Stimulated activated CD4-positive, alpha-beta T cell treated with anti-CD3 and anti-CD28 coated beads, Interleukin-12 subunit alpha, Interleukin-12 subunit beta, amount 100 ng/mL, for 48 hours (primary cell): Measurements from ENCODE around the gene C20orf202.
"Not testable (repeated sequence)": the region's sequence is repeated elsewhere in the genome, so short reads cannot be mapped to it uniquely, and the experiment has no call there.

Experiments
- DNase-seq, 3 donors: peaks; one replicate each; pipeline ENCODE4 v3.0.0-alpha.2; 2020; ENCODE audit warnings: low read depth in 2 of 3, low spot score in 1 of 3

C20orf202 gene

DNA sequence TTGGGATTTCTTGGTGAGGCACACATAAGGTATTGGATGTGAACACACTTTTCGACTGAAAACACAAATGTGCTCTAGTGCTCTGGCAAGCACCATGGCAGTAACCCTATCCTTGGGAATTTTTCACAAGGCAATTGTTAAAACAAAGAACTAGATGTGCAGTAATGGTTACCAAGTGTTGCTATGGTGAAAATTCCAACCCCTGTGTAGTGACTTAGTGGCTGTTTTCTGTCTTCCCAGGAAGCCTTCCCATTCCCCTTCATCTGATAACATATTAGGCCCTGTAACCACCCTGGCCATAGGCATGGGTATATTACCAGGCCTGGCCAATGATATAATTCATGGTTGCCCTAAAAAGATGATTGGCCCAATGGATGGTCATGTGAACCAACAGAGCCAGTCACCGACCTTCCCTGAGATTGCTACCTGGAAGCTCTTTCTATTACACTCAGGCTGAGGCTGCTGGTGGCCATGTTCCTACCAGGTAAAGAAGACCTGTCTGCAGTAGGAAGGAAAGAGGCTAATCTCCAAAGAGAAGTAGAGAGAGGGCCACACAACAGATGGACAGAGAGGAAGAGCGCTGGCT, 4.1 kb downstream of the C20orf202 start:
- DNase-seq = no peak

GRCh38 chr20:1209447-1210387, 6.5 kb downstream of the C20orf202 start:
- no peak for DNase-seq

DNA sequence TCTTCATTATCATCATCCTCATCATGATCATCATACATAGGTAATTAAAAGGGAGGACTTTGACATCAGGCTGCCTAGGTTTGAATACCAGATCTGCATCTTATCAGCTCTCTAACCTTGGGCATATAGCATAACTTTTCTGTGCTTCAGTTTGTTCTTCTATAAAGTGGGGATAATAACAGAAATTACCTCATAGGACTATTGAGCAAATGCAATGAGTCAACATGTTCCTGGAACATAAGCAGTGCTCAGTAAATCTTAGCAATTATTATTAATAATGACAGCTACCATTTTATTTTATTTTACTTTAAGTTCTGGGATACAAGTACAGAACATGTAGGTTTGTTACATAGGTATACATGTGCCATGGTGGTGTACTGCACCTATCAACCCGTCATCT, 7.2 kb downstream of the C20orf202 start:
- no peak for DNase-seq

DNA sequence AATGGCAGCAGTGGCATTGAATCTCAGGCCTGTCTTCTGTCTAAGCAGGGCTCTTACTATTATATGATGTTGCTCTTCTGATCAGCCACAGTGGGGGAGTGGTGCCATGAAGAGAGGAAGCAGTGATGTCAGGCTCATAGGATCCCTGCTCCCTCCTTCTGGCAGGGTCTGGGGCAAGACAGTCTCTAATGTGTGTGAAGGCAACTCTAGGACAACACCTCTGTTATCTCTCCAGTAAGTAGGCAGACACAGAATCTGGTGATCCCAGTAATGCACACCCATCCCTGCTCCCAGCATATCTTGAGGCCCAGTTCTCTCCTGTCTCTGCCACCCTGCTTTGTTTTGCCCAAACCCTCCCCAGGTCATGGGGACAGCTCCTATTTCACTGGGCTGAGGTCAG, 8.8 kb downstream of the C20orf202 start:
- DNase-seq = no peak

- peak; percentile 59 to 69 (median 59) for DNase-seq
These were observed 9.5 kb downstream of the C20orf202 start for GRCh38 chr20:1212607-1213396.

DNA sequence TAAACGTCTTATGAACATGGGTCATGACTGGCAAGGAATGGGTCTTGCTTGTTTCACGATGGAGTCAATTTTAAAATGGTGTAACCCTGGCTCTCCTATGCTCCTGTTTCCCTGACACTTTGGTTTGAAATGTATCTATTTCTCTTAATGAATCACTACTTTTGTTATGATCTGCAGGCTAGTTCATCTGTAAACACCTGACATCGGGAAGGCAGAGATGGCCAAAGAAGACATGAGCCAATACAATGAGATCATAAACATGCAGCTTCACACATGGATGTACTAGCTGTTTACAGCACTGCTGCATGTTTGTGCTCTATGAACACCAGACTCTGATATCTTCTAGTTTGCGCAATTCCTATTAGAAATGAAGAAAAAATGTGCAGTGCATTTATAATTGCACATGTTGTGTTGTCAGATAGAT, 11.6 kb downstream of the C20orf202 start:
- no peak for DNase-seq

DNA sequence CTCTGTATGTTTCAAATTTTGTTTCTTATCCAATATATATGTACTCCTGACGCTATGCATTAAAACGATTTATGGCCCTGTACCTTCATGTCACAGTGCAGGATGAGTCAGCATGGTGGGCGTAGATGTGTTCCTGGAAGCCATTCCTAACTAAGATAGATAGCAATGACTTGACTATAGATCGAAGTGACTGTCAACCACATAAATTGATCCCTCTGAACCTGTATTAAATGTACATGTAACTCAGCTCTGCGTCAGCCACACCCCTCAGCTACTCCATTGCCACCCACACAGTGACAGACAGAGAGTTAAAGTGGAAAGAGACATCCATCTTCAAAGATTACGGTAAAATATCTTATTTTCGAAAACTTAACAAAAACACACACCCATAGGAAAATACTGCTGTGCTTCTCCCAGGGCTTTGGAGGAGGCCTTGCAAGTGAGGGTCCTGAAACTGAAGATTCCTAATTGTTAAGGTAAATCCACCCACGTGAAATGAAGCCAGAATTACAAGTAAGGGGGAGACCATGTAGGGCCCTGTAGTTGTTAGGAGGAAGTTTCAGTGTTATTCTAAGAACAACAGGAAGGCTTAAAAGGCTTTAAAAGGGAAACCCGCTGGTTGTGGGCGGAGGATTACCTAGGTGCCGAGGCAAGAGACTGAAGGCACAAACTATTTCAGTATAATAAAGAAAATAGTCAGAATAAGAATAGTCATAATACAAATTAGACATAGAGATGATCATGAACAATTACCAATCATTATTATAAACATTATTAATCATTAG, 12.3 kb downstream of the C20orf202 start:
- DNase-seq = peak; percentile 55 to 68 (median 65)

- DNase-seq = not testable (repeated sequence)
These were observed 13.5 kb downstream of the C20orf202 start for GRCh38 chr20:1216527-1217427.

GRCh38 chr20:1222750-1223149, 19.5 kb downstream of the C20orf202 start:
- DNase-seq = not testable (repeated sequence)

DNA sequence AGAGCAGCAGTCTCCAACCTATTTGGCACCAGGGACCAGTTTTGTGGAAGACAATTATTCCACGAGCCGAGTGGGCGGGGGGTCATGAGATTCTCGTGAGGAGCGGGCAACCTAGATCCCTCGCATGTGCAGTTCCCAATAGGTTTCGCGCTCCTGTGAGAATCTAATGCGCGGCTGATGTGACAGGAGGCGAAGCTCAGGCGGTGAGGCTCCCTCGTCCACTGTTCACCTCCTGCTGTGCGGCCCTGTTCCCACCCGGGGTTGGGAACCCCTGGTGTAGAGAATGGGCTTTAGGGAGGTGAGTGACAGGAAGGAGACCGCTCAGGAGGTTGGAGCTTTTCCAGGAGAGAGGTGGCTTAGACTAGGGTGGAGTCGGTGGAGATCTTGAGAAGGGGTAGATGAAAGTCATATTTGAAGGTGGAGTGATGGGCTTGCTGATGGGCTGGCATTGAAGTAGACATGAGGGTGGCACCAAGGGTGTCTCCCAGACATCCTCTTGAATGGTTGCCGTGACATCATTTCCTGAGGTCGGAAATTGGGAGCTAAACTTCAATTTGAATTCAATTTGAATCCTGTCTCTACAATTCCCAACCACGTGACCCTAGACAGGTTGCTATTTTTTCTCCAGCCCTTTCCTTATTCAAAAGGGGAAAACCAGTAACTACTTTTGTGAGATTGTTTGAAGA, 21.1 kb downstream of the C20orf202 start:
- no peak for DNase-seq

DNA sequence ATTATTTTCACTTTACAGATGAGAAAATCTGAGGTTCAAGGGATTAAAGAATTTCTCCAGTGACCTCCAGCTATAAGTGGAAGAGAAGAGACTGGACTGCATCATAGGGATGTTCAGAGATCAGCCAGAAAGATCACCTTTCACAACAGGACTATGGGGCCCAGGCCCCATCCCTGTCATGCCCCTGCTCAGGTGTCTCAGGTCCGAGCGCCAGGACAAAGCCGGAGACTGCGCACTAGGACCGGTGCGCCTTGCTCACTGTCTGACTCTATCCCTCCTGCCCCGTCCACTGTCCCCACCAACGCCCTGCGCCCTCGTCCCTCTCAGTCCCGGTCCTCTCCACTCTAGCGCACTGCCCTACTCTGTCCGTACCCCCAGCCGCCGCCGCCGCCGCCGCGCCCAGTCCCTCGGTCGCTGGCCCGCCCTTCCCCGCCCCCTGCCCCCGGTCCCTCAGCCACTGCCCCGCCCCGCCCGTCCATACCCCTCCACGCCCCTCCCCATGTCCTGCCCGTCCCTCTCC, 22.1 kb downstream of the C20orf202 start:
- no peak for DNase-seq

DNA sequence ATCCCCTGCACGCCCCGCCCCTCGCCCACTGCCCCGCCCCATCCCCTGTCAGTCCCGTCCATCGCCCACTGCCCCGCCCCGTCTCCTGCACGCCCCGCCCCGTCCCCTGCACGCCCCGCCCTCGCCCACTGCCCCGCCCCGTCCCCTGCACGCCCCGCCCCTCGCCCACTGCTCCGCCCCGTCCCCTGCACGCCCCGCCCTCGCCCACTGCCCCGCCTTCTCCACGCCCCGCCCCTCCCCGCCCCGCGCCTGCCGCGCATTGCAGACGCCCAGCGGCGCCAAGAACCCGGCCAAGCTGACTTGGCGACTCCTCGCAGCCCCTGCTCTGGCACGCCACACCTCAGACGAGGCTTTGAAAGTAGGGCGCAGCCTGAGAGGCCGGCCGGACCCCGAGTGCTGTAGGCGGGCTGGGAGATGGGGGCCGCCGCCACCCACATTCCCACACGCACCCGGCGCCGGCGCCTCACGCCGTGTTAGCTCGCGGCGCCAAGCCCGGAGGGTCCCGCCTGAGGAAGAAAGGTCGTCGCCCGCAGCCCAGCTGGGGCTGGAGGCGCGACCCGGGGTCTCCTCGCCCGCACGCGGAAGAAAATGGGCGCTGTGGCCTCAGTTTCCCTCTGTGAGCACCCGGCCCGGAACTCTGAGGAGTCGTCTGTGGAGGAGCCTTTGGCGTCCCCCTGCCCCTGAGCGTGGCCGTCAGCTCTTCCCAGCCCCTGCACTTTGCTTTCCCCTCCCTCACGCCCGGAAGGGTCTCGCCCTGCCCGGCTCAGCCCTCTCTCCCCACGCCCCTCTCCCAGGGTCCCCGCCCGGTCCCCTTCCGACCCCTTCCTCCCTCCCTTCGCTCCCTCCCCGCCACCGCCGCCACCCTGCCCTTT, 22.8 kb downstream of the C20orf202 start, which contains the start of gene RAD21L1:
RAD21L1 (plus strand) TSS at position 262 of the 872 bp plus-strand sequence. CDS start 2,410 bp downstream, outside the sequence.
- peak; percentile 74 to 81 (median 77) for DNase-seq

DNA sequence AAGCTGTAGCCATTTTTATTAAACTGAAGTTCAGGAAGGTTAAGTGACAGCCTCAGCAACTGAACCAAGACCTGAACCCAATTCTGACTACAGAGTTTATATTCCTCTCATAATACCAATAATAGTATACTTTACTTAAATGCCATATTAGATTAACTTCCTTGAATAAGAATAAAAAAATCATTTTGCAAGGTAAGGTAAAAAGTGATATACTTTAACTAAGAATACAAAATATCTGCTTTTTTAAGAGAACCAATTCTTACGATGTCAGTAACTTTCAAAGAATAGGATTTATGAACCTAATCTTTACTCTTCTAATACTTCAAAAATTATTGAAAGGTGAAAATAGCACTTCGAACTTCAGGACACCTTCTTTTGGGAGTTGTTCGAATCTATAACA, 26.3 kb downstream of the C20orf202 start:
- no peak for DNase-seq

GRCh38 chr20:1232286-1233111, 29.2 kb downstream of the C20orf202 start:
- DNase-seq = no peak

DNA sequence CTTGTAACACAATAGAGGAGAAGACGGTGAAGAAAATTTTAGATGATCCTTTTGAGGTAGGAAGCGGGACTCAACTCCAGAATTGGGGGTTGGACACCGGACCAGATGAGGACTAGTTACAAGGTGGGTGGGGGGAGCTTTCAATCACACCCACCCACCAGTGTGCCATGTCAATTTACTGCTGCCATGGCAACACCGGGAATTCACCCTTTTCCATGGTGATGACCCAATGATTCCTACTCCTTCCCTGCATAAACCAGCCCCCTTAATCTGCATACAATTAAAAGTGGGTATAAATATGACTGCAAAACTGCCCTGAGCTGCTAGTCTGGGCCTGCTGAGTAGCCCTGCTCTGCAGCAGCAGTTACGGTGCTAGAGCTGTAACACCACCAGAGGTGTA, 37.3 kb downstream of the C20orf202 start:
- DNase-seq = no peak

DNA sequence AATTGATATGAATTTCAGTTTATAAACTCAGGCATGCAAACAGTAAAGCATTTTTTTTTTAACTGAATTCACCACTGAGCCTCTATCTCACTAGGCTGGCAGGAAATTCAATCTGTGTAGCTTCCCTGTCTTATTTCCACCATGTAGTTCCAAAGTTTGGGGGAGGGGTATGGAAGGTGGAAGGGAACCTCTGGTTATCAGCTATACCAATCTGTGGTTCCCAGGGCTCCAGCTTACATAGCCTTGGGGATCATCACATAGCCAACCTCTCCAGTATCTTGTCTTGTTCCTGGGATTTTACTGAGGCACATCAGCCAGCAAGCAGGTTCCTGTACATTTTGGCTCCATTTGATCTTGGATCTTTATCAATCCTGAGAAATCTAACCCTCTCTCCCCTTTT, 38.2 kb downstream of the C20orf202 start:
- no peak for DNase-seq

GRCh38 chr20:1242099-1242498, 38.8 kb downstream of the C20orf202 start:
- no peak for DNase-seq
